HG02885 (cell line): ENCODE measurements around the gene USP36.
A peak's percentile ranks its signal among the peaks of the same experiment; 100 is the strongest.

Experiments
- ATAC-seq: cut with Tn5 transposase; IDR thresholded peaks from one replicate; pipeline ENCODE4 v1.9.1; 2021; ENCODE audit warnings: mild to moderate bottlenecking; ENCODE audit not compliant: unreplicated experiment, poor library complexity

The USP36 gene

GRCh38 chr17:78840530-78840779 is 159 bp downstream of the USP36 start:
- ATAC-seq = no peak

GRCh38 chr17:78839762-78840529 is 668 bp downstream of the USP36 start:
- ATAC-seq = peak; percentile 12

GRCh38 chr17:78839235-78839761 is 1.3 kb downstream of the USP36 start:
- ATAC-seq = no peak

- ATAC-seq = no peak
These were observed 2.0 kb downstream of the USP36 start for GRCh38 chr17:78838574-78839005.

- ATAC-seq = no peak
These were observed 4.1 kb downstream of the USP36 start for GRCh38 chr17:78836420-78837021.

- ATAC-seq = no peak
These were observed 6.0 kb downstream of the USP36 start for GRCh38 chr17:78834571-78834970.

- no peak for ATAC-seq
These were observed 8.1 kb downstream of the USP36 start for GRCh38 chr17:78832541-78832810.

- ATAC-seq = no peak
These were observed 8.7 kb downstream of the USP36 start for GRCh38 chr17:78831688-78832540.

GRCh38 chr17:78829477-78829876 is 11.1 kb downstream of the USP36 start:
- ATAC-seq = no peak

- no peak for ATAC-seq
These were observed 12.0 kb downstream of the USP36 start for GRCh38 chr17:78828470-78829185.

- ATAC-seq = no peak
These were observed 13.6 kb downstream of the USP36 start for GRCh38 chr17:78826836-78827509.

- ATAC-seq = no peak
These were observed 14.2 kb downstream of the USP36 start for GRCh38 chr17:78826421-78826820.

- no peak for ATAC-seq
These were observed 14.9 kb downstream of the USP36 start for GRCh38 chr17:78825696-78826095.

- no peak for ATAC-seq
These were observed 16.4 kb downstream of the USP36 start for GRCh38 chr17:78824240-78824639.

- ATAC-seq = no peak
These were observed 17.1 kb downstream of the USP36 start for GRCh38 chr17:78823282-78824046.

GRCh38 chr17:78822552-78822951 is 18.1 kb downstream of the USP36 start:
- ATAC-seq = no peak

GRCh38 chr17:78821961-78822360 is 18.7 kb downstream of the USP36 start:
- ATAC-seq = no peak

- no peak for ATAC-seq
These were observed 19.8 kb downstream of the USP36 start for GRCh38 chr17:78820841-78821240.
